ENCODE data around the gene TRIM17.

Gene TRIM17

DNA sequence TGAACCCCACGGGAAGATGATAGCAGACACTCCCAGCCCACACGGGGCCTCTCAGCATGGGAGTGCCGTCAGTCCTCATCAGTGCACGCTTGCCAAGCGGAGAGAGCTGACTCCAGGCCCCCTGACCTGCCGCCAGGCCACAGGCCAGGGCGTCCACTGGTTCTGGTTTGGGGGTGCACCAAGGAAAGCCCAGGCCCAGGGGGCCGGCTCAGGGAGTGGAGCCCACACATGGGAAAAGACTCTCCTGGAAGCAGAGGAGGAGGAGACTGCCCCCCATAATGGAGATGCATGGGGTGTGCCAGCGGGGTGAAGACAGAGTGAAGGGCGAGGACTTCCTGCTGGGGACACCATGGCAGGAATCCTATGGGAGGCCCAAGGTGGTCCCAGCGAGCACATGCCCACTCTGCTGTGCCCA is 16.4 kb downstream of the TRIM17 start:
- no peak for DNase-seq

DNA sequence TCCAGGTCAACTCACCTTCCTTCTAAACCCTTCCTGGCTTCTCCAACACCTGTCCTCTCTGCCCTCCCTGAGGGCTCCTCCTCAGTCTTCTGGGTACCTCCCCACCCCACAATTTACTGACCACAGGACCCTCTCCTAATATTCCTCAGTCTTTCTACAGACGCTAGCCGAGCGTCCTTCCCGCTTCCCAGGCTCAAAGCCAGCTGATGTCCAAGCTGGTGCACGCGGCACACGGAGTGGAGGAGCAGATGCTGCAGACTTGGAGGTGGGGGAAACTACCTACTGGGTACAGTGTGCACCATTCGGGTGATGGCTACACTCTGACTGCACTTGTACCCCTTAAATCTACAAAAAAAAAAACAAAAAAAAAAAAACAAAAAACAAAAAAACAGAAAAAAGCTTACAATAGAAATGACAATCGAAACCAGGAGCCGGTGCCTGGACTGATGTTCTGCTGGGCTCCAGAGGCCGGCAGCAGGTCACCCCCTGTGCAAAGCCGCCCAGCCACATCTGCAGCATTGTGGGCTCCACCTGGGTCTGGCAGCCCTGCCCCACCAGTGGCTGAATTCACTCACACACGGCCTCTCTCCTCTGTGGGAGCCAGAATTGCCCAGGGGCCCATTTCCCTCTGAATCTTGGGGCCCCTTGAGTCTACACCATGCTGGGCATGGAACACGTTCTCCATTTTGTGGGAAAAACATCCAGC is 17.0 kb downstream of the TRIM17 start:
- DNase-seq: no peak

DNA sequence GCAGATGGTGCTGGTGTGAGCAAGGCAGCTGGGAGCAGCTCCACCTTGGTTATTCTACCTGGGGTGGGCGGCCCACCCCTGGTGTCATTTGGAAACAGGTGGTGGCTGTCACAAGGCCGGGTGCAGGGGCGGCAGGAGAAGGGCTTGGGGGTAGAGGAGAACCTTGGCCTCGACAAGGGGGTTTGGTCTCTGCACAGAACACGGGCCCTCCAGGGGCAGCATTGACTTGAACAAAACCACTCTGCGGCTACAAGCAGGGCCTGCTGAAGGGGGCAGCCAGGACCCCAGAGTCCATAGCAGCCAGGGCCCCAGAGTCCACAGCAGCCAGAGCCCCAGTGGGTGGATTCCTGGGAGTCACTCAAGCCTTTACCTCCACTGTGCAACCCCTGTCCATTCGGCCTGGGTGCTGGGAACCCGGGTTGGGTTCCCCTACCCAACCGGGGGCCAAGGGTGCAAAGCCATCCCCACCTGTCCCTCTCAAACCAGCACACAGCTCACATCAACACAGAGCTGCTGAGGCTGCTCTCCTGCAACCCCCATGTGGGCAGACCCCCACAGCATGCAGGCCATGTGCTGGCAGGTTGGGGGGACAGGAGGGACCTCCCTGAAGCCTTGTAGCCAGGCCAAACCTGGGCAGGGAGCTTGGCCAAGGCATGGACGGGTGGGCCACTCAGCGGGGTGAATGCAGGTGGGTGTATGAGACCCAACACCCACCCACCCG is 17.8 kb downstream of the TRIM17 start:
- no peak for DNase-seq

DNA sequence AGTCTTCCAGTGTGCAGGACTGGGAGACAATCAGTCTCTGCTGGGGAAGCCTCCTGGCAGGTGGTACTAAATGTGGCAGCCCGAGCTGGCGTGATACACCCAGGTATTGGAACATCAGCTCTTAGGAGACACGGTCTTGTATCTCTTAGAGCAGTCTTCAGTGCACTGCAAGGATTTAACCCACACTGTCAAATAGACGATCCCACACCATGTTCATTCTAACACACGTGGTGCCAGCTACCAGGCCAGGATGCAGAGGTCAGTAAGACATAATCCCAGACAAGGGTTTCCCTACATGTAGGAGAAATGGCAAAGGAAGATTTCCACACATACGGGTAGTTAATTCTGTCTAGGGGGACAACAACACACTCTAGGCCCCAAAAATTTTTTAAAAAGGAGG is 18.7 kb downstream of the TRIM17 start:
- no peak for DNase-seq

DNA sequence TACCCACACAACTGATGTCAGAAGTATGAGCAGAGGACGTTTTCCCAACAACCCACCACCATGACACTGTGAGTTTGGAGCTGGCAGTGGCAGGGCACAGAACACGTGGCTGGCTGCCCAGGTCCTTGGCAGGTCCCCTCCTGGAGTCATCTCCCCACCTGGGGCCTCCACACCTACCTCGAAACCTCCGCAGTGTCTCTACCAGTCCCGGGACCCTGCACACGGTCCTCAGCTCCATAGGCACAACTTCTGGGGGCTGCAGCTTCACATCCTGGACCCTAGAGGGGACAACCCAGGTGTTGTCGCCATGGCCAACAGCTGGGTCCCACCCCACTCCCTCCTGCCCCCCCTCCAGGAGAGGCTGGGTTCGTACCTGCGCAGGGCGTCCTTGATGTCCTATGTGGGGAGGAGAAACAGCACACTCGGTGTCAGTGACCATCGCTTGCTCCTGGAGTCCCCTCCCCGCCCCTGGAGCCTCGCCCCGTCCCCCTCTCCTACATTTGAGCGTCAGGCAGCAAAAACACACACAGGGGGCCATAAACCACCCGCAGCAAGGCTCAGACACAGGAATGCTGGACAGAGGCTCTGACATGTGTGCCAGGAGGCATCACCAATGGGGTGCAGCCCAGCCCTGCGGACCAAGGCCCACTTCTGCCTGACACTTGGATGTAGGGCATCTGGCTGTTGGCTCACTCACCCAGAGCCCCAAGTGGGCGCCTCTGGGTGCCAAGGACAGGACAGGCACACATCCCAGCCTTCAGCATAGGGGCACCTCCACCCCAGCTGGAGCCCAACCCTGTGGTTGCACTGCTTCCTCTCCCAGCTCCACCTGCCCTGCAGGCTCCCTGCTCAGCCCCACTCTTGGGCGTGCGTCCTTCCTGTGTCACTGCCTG is 19.6 kb downstream of the TRIM17 start:
- DNase-seq: no peak

DNA sequence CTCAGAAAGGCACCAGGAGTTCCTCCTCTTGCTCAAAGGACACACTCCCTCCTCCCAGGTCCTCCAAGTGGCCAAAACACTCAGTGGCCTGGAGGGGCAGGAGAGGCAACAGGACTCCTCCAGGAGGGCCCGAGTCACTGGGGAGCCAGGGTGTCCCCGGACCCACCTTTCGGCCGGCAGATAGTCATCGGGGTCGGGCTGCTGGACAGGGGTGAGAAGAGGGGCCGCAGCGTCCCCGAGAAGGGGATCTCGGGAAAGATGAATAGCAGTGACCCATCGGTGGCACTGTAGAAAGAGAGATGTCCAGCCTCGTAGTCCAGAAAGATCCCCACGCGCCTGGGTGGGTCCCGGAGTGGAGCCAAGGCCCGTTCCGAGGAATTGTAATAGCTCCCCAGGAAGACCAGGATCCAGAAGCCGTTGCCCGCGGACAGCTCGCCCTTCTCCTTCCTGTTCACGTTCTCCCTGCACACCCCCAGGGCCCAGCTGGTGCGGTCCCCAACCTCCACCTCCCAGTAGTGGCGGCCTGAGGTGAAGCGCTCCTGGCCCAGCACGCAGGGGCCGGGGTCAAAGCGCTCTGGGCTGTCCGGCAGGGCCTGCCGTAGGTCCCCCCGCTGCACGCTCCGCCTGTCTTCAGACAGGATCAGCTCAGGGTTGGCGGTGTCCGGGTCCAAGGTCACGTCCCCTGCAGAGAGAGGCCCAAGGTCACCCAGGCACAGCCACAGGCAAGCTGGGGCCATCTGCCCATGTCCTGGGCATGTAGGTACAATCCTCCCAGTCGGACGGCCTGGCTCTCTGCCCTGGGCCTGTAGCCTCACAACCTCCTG is 21.9 kb downstream of the TRIM17 start:
- no peak for DNase-seq

DNA sequence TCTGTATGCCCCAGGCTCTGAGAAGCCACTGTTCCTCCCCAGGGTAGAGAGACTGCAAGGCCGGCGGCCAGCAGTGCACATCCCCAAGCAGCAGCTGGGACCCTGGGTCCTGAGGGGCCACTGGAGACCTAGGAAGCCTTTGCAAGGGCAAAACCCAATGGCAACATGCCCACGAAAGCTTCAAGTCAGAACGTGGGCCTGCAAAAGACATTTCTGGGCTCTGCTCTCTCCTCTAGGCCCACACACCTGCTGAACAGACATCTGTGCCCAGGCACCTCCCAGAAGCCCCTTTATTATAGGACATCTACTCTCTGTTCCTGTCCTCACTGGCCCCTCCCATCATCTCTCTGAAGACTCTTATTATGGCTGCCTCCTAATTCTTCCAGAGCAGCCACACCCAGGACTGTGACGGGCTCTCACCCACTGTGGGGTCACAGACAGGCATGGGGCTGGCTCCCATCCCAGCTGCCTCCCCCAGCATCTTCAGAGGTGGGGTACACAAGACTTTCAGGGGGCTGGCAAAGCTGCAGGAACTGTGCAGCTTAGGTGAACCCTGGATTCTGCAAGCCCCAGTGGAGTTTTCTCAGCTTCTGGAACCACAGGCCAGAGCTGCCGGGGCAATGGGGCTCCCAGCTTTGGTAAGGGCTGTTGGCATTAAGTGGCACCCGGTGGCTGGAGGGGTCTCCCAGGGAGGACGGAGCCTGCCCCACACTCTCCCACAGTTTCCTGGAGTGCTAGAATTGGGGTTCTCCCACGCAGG is 22.7 kb downstream of the TRIM17 start:
- DNase-seq: no peak

DNA sequence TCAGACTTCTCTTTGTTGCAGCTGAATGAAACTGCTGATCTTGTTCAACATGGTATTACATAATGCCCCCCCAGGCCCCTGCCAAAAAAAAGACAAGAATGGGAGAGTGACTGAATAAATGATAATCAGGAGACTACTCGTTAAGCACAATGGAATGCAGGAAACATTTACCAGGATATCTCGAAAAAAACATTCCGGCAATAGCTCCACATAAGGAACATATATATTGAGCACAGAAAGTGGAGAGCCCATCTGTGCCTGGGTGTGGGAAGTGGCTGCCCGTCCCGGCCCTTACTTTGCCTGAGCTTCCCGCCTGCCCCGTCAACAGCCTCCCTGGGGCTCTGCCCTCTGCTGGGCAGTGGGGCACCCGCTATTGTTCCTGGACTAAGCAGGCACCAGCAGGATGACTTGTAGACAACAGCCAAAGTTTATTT is 23.4 kb downstream of the TRIM17 start:
- DNase-seq: no peak

DNA sequence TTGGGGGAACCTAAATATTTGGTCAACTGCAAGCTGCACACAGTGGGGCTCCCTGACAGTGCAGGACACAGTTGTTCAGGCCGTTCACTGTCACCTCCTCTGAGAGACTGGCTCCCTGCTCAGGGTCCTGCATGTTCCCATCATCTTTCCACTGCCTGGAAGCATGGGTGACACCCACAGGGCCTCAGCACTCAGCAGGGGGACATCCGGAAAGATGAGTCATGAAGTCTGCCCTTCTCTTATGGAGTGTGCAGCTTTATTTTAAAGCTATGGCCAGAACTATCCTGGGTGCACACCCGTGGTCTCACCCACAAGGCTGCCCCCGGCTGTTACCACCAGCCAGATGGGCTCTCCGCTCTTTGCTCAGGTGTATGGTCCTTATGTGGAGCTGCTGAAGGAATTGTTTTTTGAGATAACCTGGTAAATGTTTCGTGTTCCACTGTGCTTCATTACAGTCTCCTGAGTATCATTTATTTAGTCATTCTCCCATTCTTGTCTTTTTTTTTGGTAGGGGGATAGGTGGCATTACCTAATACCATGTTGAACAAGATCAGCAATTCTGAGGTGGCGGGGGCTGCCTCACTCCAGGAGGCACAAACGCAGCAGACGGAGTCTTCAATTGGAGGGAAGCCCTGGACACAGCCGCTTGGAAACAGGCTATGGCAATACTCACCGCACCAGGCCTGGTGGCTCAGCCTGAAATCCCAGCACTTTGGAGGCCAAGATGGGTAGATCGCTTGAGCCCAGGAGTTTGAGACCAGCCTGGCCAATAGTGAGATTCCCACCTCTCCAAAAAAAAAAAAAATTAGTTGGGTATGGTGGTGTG is 24.3 kb downstream of the TRIM17 start:
- no peak for DNase-seq

DNA sequence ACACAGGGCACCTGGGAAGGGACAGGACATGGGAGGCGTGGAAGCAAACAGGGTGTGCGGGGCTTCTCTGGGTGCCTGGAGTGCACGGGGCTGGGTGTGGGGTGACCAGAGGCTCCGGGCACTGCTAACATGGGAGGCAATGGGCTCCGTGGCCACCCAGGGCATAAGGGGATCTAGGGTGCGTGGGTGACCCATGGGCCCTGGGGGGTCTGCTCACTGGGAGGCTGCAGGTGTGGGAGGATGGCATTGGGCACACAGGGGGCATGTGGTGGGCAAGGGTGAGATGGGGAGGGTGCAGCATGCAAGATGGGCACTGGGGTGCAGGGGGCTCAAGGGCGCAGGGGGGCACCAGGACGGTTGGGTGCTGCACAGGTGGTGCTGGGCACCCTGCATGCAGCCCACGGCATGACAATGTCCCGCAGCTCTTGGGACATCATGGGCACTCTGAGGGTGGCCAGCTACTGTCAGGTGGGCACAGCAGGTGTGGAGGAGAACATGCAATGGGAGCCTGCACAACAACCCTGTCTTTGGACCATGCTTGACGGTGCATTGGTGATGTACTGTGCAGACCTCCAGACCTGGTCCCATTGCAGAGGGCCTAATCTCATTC is 25.1 kb downstream of the TRIM17 start:
- no peak for DNase-seq

DNA sequence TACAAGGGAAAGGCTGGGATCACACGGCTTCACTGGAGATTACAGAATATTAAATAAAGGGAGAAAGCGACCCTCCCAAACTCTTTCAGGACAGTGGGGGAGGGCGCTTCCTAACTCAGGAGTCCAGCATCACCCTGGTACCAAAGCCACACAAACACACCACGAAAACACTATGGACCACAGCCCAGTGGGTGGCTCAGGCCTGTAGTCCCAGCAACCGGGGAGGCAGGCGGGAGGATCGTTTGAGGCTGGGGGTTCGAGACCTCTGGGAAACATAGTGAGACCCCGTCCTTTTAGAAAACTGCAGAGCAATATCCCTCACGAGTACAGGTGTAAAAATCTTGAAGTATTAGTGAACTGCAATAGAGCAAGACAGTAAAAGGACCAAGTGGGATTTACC is 26.0 kb downstream of the TRIM17 start:
- no peak for DNase-seq

DNA sequence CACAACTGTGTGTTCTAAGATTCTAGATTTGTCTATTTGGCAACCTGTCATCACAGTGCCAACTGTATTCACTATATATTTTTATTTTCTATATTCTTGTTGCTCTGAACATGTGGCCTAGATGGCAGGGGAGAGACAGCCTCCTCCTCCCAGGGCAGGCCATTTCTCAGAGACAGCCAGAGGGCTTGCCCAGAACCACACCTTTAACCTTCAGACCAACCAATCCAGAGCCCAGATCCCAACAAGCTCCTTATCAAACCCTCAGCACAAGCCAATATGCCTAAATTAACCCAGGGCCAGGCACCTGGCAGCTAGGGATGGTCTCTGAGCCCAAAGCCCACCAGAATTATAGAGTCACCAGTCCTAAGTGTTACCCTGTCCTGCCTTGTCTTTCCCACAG is 29.3 kb downstream of the TRIM17 start:
- no peak for DNase-seq

DNA sequence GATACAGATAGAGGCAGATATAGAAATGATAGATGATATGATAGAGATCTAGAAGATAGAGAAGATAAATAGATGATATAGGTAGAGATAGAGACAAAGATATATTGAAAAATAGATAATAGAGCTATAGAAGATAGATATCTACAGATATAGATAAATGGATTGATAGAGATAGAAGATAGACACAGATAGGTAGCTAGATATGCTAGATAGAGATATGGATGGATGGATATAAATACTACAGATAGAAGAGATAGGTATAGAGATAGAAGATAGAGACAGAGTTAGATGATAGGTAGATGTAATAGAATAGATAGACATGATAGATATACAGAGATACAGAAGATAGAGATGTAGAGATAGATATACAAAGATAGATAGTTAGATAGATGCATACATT is 31.4 kb downstream of the TRIM17 start:
- DNase-seq: no peak

DNA sequence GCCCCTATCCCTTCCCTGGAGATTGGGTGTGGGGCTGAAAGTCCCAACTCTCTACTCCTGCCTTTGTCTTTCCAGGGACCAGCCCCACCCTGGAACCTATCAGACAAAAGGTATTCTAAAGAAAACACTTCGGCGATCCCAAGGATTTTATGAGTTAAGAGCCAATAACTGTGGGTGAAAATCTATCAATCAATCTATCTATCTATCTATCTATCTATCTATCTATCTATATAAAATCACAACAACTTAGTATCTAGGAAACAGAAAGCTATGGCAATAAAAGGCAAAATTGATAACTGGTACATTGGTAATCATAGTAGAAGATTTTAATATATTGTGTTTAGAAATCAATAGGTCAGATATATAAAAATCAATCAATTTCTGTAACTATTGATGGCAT is 32.9 kb downstream of the TRIM17 start:
- no peak for DNase-seq

DNA sequence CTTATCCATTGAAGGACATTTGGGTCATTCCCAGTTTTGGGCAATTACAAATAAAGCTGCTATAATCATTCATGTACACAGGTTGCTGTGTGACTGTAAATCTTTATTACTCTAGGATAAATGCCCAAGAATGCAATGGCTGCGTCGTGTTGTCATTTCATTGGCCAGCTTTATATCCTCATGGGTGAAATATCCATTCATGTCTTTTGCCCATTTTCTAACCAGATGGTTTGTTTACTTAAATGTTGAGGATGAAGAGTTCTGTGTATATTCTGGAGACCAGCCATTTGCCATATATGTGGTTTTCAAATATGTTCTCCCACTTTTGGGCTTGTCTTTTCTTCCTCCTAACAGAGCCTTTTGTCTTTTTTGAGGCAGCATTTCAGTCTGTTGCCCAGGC is 35.3 kb downstream of the TRIM17 start:
- no peak for DNase-seq

DNA sequence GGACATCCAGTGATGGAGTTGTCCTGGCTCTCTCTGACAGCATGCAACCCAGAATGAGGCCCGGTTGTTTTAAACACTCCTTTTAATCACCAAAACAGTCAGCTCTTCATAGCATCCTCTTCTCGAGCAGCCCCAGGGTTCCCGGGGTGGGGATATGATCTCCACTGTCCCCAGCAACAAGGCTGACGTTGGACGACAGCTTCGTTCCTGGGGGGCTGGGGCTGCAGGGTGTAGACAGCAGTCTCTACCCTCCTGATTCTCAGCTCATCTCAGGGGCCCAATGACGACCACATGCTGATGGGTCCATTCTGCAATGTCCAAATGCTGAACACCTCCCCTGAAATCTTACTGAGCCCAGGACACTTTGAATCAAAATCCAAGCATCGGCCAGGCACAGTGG is 37.0 kb downstream of the TRIM17 start:
- no peak for DNase-seq

DNA sequence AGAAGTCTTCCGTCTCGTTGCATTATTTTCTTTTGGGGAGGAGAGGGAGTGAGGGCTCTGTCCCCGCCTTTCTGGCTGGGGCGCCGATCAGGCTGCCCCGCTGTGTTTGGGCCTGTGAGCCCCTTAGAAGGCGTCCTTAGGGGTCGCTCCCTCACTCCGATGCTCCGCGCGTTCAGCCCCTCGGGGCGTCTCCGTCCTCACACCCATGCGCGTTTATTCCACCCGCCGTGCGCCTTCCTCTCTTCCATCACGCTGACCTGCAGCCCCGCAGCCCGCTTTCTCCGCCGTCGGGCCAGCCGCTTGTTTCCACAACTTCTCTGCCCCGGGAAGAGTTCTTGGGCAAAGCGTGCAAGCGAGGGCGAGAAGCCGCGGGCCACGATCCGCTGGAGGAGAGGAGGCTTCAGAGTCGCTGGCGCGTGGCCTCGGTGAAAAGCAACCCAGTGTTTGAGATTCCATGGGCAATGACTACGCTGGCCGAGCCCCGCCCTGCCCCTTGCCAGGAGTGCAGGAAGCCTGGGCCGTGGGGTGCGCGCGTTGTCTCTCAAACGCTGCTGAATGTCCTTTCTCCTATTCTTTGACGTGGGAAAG is 37.7 kb downstream of the TRIM17 start:
- DNase-seq: no peak

DNA sequence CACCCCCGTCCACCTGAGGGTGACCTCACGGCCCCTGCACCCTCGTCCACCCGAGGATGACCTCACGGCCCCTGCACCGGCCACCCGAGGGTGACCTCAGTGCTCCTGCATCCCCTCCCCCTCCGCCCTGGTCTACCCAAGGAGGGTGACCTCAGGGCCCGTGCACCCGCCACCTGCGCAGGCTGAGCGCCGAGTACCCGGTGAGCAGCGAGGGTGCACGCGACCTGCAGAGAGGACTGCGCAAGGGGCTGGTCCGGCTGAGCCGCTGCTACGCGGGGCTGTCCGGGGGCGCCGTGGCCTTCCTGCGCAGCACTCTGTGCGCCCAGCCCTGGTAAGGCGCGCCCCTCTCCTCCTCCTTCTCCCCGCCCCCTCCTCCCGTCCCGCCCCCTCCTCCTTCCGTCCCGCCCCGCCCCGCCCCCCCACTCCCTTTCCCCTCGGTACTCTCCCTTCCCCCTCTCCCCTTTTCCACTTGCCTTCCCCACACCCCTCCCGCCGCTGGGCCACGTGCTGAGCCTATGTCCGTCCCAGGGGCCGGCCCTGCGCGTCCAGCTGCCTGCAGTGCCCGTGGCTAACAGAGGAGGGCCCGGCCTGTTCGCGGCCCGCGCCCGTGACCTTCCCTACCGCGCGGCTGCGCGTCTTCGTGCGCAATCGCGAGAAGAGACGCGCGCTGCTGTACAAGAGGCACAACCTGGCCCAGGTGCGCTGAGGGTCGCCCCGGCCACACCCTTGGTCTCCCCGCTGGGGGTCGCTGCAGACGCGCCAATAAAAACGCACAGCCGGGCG is 38.4 kb downstream of the TRIM17 start:
- DNase-seq: peak; percentile 85

DNA sequence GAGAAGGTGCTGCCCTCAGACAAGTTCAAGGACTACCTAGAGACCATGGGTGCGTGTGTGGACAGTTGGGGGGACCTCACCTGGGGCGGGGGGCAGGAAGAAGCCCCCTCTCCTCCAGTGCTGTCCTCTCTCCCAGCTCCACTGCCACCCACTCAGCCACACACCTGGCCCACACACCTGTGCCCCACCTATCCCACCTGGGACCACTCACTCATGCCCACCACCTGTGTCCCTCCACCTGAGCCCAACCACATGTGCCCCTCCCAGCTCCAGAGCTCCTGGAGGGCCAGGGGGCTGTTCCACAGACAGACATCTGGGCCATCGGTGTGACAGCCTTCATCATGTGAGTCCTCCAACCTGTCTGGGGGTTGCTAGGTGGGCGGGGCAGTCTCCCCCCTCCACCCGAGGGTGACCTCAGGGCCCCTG is 39.0 kb downstream of the TRIM17 start:
- no peak for DNase-seq

All from OCI-M1 (cell line).